Lower lobe of right lung (tissue), 2 donors: ENCODE measurements around the gene GNGT1. TPM values are rescaled to one million over a fixed set of nuclear protein-coding genes. Genes with fewer than 3 reads are reported as not detected.

ENCODE experiments used
- ATAC-seq, 2 donors: fragments of 200-7000 bp; cut with Tn5 transposase; one replicate each; pipeline ENCODE4 v1.9.1; 2020 to 2022; ENCODE audit warnings: mild to moderate bottlenecking in 2 of 2, moderate library complexity in 2 of 2
- DNase-seq: peaks from one replicate; pipeline ENCODE4 v3.0.0-alpha.2; 2020
- H3K27ac ChIP-seq: fragments of 200-600 bp; one replicate; pipeline ENCODE4 v1.8.0; 2022
- H3K27me3 ChIP-seq: fragments of 200-600 bp; one replicate; pipeline ENCODE4 v1.8.0; 2022; ENCODE audit warnings: low read depth
- H3K36me3 ChIP-seq: fragments of 200-600 bp; one replicate; pipeline ENCODE4 v1.8.0; 2022; ENCODE audit warnings: mild to moderate bottlenecking
- H3K4me1 ChIP-seq: fragments of 200-600 bp; one replicate; pipeline ENCODE4 v1.8.0; 2022
- H3K4me3 ChIP-seq: fragments of 200-600 bp; one replicate; pipeline ENCODE4 v1.8.0; 2022; ENCODE audit warnings: mild to moderate bottlenecking
- H3K9me3 ChIP-seq: fragments of 200-600 bp; one replicate; pipeline ENCODE4 v1.8.0; 2022
- CTCF ChIP-seq: fragments of 200-600 bp; IDR thresholded peaks from one replicate; pipeline ENCODE4 v1.8.0; 2022; ENCODE audit warnings: antibody characterized with exemption, mild to moderate bottlenecking
- intact Hi-C: fragments of 100-400 bp; cut with DNase I; formaldehyde crosslinking; loops from one replicate; pipeline ENCODE4 v1.11.0; 2022
- long read RNA-seq: library from polyadenylated mRNA; unstranded; transcript quantifications from one replicate; pipeline ENCODE4 v2.0.0, GENCODE V29; 2021
- total RNA-seq: library from RNA; stranded (reverse); fragmentation: NEBNext Ultra II Directional; extraction: Animal tissue kit (Norgen Biotek cat#: 25700); gene quantifications from one replicate; pipeline ENCODE4 v1.2.1, GENCODE V29; 2021
- donor health status: DM: no; HTN: yes; CAD: no; lungs with severe emphysema.

Gene GNGT1
- not detected for total RNA-seq
- long read RNA-seq, result 0 reads

- intact Hi-C loops, result loop anchor here (10.0 kb wide), 1 partner anchor 179 kb away; no protein-coding TSS in a partner anchor
These were observed at the start of gene GNGT1 for GRCh38 chr7:93906267-93906666. Gene GNGT1, plus strand, starts transcription at chr7:93906567. Its CDS starts 180 bp downstream, at chr7:93906747.

GRCh38 chr7:93858857-93859256 lies 47.5 kb upstream of the GNGT1 start:
- ATAC-seq, result no peak
- no peaks in the 10 kb centered on the region for H3K9me3 ChIP-seq
- DNase-seq, result no peak
- intact Hi-C loops, result no loop called here
- no peaks in the 10 kb centered on the region for H3K36me3 ChIP-seq
- H3K4me1 ChIP-seq, result no peaks in the 10 kb centered on the region
- no peak overlapping the region for H3K27ac ChIP-seq
- no peak for TF ChIP-seq CTCF
- no peak overlapping the region for H3K4me3 ChIP-seq
- no peaks in the 10 kb centered on the region for H3K27me3 ChIP-seq

More at GRCh38 chr7:93906267-93906666, at the start of gene GNGT1:
- Histone ChIP-seq H3K27me3 (no peaks in the 10 kb centered on the region), H3K4me1 (peaks cover 4% of the 10 kb centered on the region), H3K9me3 (no peaks in the 10 kb centered on the region), H3K27ac (no peak within 1 kb of the TSS), H3K4me3 (no peak within 1 kb of the TSS), H3K36me3 (no peaks in the 10 kb centered on the region)
- DNase-seq (no peak), ATAC-seq (no peak)
- TF ChIP-seq CTCF, result no peak

DNA sequence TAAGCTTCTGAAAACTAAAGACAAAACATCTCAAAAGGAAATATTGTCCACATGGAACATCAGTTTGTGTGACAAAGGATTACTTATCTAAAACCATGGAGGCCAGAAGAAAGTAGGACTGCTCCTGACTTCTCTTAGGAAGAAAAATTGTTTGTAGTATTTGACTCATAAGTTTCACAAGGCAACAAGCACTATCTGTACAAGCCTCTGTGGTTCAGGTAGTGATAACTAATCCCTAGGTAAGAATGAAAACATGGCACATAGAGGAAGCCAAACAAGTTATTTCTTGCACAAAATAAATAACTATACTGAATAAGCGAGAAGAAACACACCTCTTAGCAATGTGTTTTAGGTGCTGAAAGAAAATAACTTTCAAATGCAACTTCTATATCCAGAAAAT lies 46.1 kb upstream of the GNGT1 start:
- Histone ChIP-seq H3K9me3 (no peaks in the 10 kb centered on the region), H3K4me1 (no peaks in the 10 kb centered on the region), H3K27ac (no peak overlapping the region), H3K4me3 (no peak overlapping the region), H3K36me3 (no peaks in the 10 kb centered on the region), H3K27me3 (no peaks in the 10 kb centered on the region)
- no peak for DNase-seq
- TF ChIP-seq CTCF, result no peak
- no peak for ATAC-seq
- intact Hi-C loops, result no loop called here

GRCh38 chr7:93861325-93861949 lies 44.9 kb upstream of the GNGT1 start:
- Histone ChIP-seq H3K4me3 (no peak overlapping the region), H3K4me1 (no peaks in the 10 kb centered on the region), H3K9me3 (no peaks in the 10 kb centered on the region), H3K27me3 (no peaks in the 10 kb centered on the region), H3K27ac (no peak overlapping the region), H3K36me3 (no peaks in the 10 kb centered on the region)
- intact Hi-C loops, result no loop called here
- TF ChIP-seq CTCF, result no peak
- no peak for DNase-seq
- no peak for ATAC-seq

DNA sequence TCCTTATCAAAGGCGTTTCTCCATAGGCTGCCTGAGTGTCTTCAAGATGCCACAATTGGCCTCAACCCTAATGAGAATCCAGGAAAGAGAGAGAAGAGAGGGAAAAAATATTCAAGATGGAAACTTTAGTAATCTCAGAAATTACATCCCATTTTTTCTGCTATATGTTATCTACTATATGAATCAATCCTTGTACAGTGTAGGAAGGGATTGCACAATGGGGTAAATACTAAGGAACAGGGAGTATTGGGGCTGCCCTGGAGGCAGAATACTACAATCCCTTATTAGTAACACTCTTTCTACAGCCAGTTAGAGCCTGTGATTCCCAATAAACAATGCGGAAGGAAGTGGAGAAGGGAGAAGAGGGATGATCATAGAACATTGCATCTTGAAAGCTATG lies 43.7 kb upstream of the GNGT1 start:
- H3K36me3 ChIP-seq, result no peaks in the 10 kb centered on the region
- H3K4me1 ChIP-seq, result no peaks in the 10 kb centered on the region
- DNase-seq, result no peak
- no peaks in the 10 kb centered on the region for H3K27me3 ChIP-seq
- H3K4me3 ChIP-seq, result no peak overlapping the region
- no peak overlapping the region for H3K27ac ChIP-seq
- ATAC-seq, result no peak
- TF ChIP-seq CTCF, result no peak
- intact Hi-C loops, result no loop called here
- H3K9me3 ChIP-seq, result no peaks in the 10 kb centered on the region
